ENCODE data around the gene TMEM87B. TPM values are rescaled to one million over a fixed set of nuclear protein-coding genes. Genes with fewer than 3 reads are reported as not detected.

Gene TMEM87B
- total and polyA plus RNA-seq, 2 donors (not counting 1 experiment from before 2014, with no cell fraction given): 30.5 to 31.5 TPM

DNA sequence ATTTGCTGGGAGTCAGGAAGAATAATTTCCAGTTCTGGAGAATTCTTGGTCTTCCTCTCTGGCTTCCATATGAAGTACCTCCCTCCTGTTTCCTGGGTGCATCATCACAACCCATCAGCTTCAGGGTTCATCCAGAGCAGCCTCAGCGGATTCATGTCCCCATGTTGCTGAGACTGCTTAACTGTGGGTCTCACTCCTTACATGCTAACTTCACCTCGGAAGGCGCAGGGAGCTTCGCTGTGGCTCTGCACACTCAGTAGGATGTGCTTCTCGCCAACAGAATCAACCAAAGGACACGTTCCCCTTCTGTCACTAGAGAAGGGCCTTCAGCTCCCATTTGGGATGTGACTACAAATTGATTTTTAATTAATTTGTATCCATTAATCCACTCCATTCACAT, 107.3 kb downstream of the TMEM87B start:
- Histone ChIP-seq H3K36me3 (ENCODE audit: control insufficient read depth, insufficient read depth, low read length) (no peaks in the 10 kb centered on the region), H3K9ac (ENCODE audit: insufficient read depth, low read length) (no peak overlapping the region), H3K9me3 (ENCODE audit: control insufficient read depth, insufficient read depth, low read depth, low read length) (no peaks in the 10 kb centered on the region), H2AFZ (ENCODE audit: low read length) (no peak overlapping the region), H3K4me2 (ENCODE audit: extremely low read depth, insufficient read depth, low read length) (no peak overlapping the region), H4K20me1 (ENCODE audit: control insufficient read depth, extremely low read depth, insufficient read depth, low read length) (no peaks in the 10 kb centered on the region), H3K27me3 (ENCODE audit: control insufficient read depth, insufficient read depth, low read length) (no peaks in the 10 kb centered on the region), H3K4me3 (replicated peaks in 1 of 4; ENCODE audit: control extremely low read depth in 1 of 4, insufficient read depth in 1 of 4, low read depth in 3 of 4, low read length in 4 of 4) (no peak overlapping the region), H3K4me1 (ENCODE audit: control insufficient read depth, extremely low read depth, insufficient read depth, low read length) (no peaks in the 10 kb centered on the region), H3K79me2 (ENCODE audit: control insufficient read depth, insufficient read depth, low read length) (no peaks in the 10 kb centered on the region), H3K27ac (ENCODE audit: insufficient read depth, low read length) (no peak overlapping the region)
- no peak for DNase-seq (ENCODE audit: low read depth in 2 of 2)
- TF ChIP-seq EZH2 (IDR thresholded peaks at IDR 0.05; ENCODE audit: low read length, missing control alignments): no peak
- TF ChIP-seq, protein P1, sequence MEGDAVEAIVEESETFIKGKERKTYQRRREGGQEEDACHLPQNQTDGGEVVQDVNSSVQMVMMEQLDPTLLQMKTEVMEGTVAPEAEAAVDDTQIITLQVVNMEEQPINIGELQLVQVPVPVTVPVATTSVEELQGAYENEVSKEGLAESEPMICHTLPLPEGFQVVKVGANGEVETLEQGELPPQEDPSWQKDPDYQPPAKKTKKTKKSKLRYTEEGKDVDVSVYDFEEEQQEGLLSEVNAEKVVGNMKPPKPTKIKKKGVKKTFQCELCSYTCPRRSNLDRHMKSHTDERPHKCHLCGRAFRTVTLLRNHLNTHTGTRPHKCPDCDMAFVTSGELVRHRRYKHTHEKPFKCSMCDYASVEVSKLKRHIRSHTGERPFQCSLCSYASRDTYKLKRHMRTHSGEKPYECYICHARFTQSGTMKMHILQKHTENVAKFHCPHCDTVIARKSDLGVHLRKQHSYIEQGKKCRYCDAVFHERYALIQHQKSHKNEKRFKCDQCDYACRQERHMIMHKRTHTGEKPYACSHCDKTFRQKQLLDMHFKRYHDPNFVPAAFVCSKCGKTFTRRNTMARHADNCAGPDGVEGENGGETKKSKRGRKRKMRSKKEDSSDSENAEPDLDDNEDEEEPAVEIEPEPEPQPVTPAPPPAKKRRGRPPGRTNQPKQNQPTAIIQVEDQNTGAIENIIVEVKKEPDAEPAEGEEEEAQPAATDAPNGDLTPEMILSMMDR (conservative IDR thresholded peaks at IDR 0.05 in 1 of 2, IDR thresholded peaks at IDR 0.05 in 1 of 2; ENCODE audit: low read depth in 1 of 2, low read length in 2 of 2): no peak

DNA sequence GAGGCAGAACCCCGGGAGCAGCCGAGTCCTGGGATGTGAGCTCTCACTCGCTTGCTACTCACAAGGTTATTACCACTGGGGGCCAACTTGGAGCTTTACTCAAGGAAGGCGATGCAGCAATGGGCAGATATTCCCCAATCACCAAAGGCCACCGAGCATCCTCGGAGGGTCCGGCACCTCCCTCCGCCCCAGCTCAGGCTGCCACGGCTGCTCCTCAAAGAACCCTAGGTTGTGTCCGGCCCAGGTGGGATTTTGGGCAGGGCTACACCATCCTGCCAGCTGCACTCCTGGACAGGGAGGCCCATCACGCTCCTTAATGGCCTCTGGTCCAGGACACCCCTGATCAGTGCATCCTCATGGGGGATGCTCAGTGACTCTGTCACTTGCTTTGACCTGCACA, 107.9 kb downstream of the TMEM87B start:
- Histone ChIP-seq H3K36me3 (ENCODE audit: control insufficient read depth, insufficient read depth, low read length) (no peaks in the 10 kb centered on the region), H3K4me2 (ENCODE audit: extremely low read depth, insufficient read depth, low read length) (no peak overlapping the region), H3K27ac (ENCODE audit: insufficient read depth, low read length) (no peak overlapping the region), H3K9ac (ENCODE audit: insufficient read depth, low read length) (no peak overlapping the region), H3K9me3 (ENCODE audit: control insufficient read depth, insufficient read depth, low read depth, low read length) (no peaks in the 10 kb centered on the region), H2AFZ (ENCODE audit: low read length) (no peak overlapping the region), H3K4me1 (ENCODE audit: control insufficient read depth, extremely low read depth, insufficient read depth, low read length) (no peaks in the 10 kb centered on the region), H3K79me2 (ENCODE audit: control insufficient read depth, insufficient read depth, low read length) (no peaks in the 10 kb centered on the region), H3K4me3 (replicated peaks in 1 of 4; ENCODE audit: control extremely low read depth in 1 of 4, insufficient read depth in 1 of 4, low read depth in 3 of 4, low read length in 4 of 4) (no peak overlapping the region), H3K27me3 (ENCODE audit: control insufficient read depth, insufficient read depth, low read length) (no peaks in the 10 kb centered on the region), H4K20me1 (ENCODE audit: control insufficient read depth, extremely low read depth, insufficient read depth, low read length) (no peaks in the 10 kb centered on the region)
- no peak for DNase-seq (ENCODE audit: low read depth in 2 of 2)
- no peak for TF ChIP-seq EZH2 (IDR thresholded peaks at IDR 0.05; ENCODE audit: low read length, missing control alignments)
- TF ChIP-seq, protein P1 (conservative IDR thresholded peaks at IDR 0.05 in 1 of 2, IDR thresholded peaks at IDR 0.05 in 1 of 2; ENCODE audit: low read depth in 1 of 2, low read length in 2 of 2): no peak

DNA sequence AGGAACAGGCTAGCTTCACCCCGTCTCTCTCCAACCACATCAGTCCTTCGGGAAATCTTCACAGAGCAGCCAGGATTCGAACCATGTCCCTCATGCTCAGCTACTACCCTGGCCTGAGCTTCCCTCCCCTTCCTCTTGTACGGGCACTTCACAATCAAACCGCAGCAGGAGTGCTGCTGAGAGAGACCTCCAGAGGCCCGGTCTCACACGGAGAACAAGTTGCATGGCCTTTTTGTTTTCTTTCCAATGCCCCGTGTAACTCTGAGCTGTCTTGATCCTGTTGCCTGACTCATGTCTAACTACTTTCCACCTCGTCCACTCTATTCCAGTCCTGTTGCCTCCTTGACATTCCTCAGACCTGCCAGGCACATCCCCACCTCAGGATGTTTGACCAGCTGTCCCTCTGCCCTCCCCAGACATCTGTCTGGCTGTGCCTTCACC, 108.5 kb downstream of the TMEM87B start:
- no peaks in the 10 kb centered on the region for H4K20me1 ChIP-seq (ENCODE audit: control insufficient read depth, extremely low read depth, insufficient read depth, low read length)
- H3K27ac ChIP-seq (ENCODE audit: insufficient read depth, low read length): no peak overlapping the region
- H3K4me1 ChIP-seq (ENCODE audit: control insufficient read depth, extremely low read depth, insufficient read depth, low read length): no peaks in the 10 kb centered on the region
- no peak for DNase-seq (ENCODE audit: low read depth in 2 of 2)
- H3K79me2 ChIP-seq (ENCODE audit: control insufficient read depth, insufficient read depth, low read length): no peaks in the 10 kb centered on the region
- no peak overlapping the region for H3K9ac ChIP-seq (ENCODE audit: insufficient read depth, low read length)
- H3K4me3 ChIP-seq (replicated peaks in 1 of 4; ENCODE audit: control extremely low read depth in 1 of 4, insufficient read depth in 1 of 4, low read depth in 3 of 4, low read length in 4 of 4): no peak overlapping the region
- H3K4me2 ChIP-seq (ENCODE audit: extremely low read depth, insufficient read depth, low read length): no peak overlapping the region
- TF ChIP-seq, protein P1 (conservative IDR thresholded peaks at IDR 0.05 in 1 of 2, IDR thresholded peaks at IDR 0.05 in 1 of 2; ENCODE audit: low read depth in 1 of 2, low read length in 2 of 2): no peak
- TF ChIP-seq EZH2 (IDR thresholded peaks at IDR 0.05; ENCODE audit: low read length, missing control alignments): no peak
- H3K9me3 ChIP-seq (ENCODE audit: control insufficient read depth, insufficient read depth, low read depth, low read length): no peaks in the 10 kb centered on the region
- no peaks in the 10 kb centered on the region for H3K27me3 ChIP-seq (ENCODE audit: control insufficient read depth, insufficient read depth, low read length)
- no peak overlapping the region for H2AFZ ChIP-seq (ENCODE audit: low read length)
- H3K36me3 ChIP-seq (ENCODE audit: control insufficient read depth, insufficient read depth, low read length): no peaks in the 10 kb centered on the region

Data from fibroblast of lung (primary cell).